GM18909 (cell line): ENCODE data around the gene ERBB4.
A peak's percentile ranks its signal among the peaks of the same experiment; 100 is the strongest.

ENCODE experiments used
- ATAC-seq: cut with Tn5 transposase; IDR thresholded peaks from one replicate; pipeline ENCODE4 v1.9.1; 2021; ENCODE audit warnings: mild to moderate bottlenecking; ENCODE audit not compliant: unreplicated experiment, poor library complexity

ERBB4 gene

GRCh38 chr2:212173756-212174510, 364.7 kb downstream of the ERBB4 start:
- no peak for ATAC-seq

GRCh38 chr2:212173331-212173730, 365.3 kb downstream of the ERBB4 start:
- no peak for ATAC-seq

GRCh38 chr2:212170382-212170781, 368.2 kb downstream of the ERBB4 start:
- no peak for ATAC-seq

DNA sequence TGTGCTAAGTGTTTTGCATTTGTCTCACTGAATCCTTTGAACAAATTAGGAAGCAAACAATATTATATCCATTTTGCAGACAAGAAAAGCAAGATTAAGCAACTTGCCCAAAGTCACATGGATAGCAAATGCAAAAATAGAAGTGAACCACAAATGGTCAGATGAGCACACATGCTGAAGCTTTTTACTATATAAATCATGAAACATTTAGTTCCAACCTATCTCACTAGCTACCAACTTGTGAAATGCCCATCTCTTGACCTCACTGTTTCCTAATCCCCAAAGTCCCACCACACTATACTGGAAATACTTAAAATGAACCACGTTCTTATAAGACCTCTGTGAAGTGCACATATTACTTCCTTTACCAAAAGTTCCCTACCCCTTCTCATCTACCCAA, 380.5 kb downstream of the ERBB4 start:
- ATAC-seq: no peak

- no peak for ATAC-seq
Measured at GRCh38 chr2:212157012-212157411, 381.6 kb downstream of the ERBB4 start.

DNA sequence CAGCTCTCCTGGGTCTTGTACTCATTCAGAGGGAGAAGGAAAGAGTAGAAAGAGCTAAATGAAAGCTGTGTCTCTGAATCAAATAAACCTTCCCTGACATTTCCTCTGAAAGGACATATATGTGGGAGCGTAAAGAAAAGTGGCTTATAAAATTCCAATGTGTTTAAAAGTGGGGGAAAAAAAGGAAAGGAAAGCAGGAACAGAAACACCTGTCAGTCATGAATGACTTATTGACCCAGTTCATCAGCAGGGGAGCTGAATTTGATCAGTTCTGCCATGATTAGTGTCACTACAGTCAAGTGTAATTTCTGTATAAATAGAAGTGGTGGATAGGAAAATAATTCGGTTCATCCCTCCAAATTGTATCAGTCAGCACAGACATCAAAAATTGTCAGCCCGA, 382.5 kb downstream of the ERBB4 start:
- ATAC-seq: no peak

GRCh38 chr2:212154477-212154878, 384.1 kb downstream of the ERBB4 start:
- ATAC-seq: no peak

- no peak for ATAC-seq
Measured at GRCh38 chr2:212153923-212154322, 384.7 kb downstream of the ERBB4 start.

DNA sequence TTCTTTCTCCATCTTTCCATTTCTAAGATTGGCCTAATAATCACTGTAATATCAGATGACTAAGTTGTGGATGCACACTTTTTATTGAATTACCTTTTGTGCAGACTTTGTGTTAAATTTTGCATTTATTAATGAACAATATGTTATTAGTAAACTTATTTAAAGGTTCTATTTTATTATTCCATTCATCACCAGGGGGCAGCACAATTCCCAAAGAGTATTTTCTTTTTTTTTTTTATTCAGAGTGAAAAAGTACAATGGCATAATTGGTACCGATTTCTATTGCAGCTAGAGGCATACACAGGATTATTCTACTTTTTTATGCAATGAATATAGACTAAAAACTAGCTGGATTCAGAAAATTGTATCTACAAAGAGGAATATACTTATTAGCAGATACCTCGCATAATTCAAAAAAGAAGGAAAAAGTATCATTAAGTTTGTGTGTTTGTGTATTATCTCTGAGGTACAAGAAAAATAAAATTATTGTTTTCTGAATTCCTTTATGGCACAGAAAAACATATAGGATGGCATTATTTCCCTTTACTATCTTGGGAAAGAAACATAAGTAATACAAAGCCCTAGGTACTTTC, 390.6 kb downstream of the ERBB4 start:
- no peak for ATAC-seq

DNA sequence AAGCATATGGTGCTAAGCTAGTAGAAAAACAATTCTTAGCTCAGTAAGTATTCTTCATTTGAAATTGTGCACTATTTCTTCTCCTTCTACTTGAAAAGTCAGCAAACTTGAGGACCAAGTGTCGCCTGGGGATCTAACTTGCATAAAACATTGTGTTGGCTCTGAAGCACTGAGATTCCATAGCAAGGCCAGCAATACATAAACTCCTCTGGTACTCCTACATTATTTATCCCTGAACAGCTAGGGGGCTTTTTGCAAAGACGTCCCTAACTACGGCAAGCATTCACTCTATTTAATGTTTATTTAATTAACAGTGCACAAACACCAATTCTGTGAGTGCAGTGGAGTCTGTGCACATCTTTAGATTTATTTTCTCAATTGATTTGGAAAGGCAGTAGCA, 392.2 kb downstream of the ERBB4 start:
- ATAC-seq: no peak

GRCh38 chr2:212145121-212145520, 393.5 kb downstream of the ERBB4 start:
- no peak for ATAC-seq

DNA sequence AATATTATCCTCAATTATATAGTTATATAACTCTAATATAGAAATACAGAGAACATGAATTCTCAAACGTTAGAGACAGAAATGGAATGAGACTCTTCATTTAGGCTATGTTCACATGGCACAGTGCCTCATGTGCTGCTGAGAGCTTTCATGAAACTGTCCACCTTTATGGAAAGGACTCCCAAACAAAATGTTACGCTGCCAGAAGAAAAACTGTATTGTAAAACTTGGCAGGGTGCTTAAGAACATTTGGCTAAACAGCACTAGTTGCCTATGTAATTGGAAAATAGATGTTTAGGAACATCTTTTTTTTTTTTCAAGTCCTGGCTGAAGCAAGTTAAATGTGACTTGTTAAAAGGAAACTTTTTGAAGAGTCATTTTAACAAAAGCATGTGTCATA, 396.0 kb downstream of the ERBB4 start:
- no peak for ATAC-seq

GRCh38 chr2:212141499-212141898, 397.1 kb downstream of the ERBB4 start:
- ATAC-seq: no peak

DNA sequence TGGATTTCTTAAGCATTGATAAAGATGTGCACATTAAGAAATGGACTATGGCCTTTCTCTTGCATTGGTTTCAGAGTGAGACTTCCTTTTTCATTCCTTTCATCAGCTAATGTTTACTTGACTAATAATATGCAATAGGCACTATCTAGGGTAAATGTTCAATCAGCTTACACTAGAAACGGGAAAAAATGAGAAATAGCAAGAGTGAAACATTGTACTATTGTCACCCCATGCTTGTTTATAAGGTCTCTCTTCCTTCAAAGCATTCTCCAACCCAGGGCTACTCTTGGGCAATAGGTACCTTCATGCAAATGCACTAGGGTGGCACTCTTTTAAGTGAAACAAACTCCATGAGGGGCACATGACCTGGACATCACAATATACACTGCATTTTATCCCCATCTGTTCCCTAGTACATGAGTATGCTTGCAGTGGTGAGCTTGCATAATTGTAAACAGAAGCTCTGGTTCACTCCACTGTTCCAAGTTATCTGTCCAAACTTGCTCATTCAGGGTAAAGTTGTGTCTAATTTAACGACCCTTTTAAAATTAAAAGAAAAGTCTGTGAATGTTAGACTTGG, 402.3 kb downstream of the ERBB4 start:
- ATAC-seq: peak; percentile 46

DNA sequence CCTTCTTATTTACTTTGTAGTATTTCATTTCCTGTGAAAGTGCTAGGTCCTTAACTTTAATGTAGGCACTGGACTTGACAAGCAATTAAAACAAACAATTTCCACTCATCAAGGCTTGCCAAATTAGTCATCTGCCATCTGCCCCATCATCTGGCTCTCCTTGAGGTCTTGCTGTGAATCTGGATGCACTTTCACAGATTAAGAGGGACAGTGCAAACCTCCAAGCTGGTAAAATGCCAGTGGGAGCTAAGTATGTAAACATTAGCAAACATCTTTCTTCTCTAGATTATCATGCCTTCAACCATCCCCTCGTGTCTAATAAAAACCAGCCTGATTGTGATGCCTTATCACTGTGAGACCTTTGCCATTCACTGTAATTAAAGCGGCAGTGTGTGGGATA, 402.9 kb downstream of the ERBB4 start:
- ATAC-seq: no peak

GRCh38 chr2:212133337-212133736, 405.3 kb downstream of the ERBB4 start:
- ATAC-seq: no peak

GRCh38 chr2:212124598-212124997, 414.0 kb downstream of the ERBB4 start:
- no peak for ATAC-seq

- ATAC-seq: no peak
Measured at GRCh38 chr2:212119591-212119990, 419.0 kb downstream of the ERBB4 start.

- ATAC-seq: no peak
Measured at GRCh38 chr2:212117926-212118325, 420.7 kb downstream of the ERBB4 start.

GRCh38 chr2:212114489-212114888, 424.1 kb downstream of the ERBB4 start:
- ATAC-seq: no peak

DNA sequence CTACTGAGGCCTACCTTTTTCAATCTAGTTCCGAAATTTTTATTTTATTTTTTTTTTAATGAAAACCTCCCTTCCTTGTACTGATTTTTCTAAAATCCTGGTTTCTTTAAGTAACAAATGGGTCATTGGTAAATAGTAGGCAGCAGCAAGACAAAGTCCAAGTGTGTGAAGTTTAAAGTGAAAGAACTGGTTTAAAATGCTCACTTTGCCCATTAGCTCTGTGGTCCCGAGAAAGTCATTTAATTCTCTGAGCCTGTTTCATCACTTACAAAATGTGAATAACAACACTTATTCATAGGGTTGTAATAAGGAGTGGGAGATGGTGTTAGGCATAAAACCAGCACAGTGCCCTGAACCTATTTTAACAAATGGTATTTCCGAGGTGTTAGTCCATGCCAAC, 426.2 kb downstream of the ERBB4 start:
- ATAC-seq: no peak
